Measurements from ENCODE around the gene TMEM17. TPM values are rescaled to one million over a fixed set of nuclear protein-coding genes. Genes with fewer than 3 reads are reported as not detected.
"Not testable (repeated sequence)": the region's sequence is repeated elsewhere in the genome, so short reads cannot be mapped to it uniquely, and the experiment has no call there.

TMEM17 gene
- total and polyA plus RNA-seq, 10 donors, result 0.22 to 2.6 (median 0.69) TPM; not detected in 1

DNA sequence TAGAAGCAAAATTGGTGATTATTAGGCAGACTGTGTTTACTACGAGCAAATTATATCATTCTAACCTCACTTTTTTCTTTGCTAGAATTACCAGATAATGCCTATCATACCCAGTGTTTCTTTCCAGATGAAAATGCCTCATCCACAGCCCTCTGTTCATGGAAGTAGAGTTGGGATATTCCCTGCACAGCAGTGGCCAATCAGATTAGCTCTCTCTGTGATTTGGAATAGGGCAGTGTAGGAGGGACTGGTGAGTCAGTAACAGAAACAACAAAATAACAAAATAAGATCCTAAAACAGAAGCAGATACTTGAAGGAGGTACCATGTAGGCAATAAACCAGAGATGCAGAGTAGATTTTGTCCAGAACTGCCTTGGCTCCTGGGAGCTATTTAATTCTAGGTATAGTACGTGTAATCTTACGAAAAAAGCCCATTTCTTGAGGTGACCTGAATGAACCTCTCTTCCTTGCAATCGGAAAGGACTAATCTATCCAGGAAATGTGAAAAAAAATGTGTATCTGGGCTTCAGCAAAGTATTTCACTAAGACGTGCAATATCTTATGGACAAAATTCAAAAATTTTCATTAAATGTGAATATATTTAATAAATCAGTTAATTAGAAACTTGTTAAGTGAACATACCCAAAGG is 18.4 kb upstream of the TMEM17 start:
- H3K9me3 ChIP-seq, result peaks cover 0 to 13% (median 0%) of the 10 kb centered on the region in 8 donors
- H3K4me1 ChIP-seq, result no peaks in the 10 kb centered on the region
- H3K27ac ChIP-seq, result no peak overlapping the region
- H3K36me3 ChIP-seq, result no peaks in the 10 kb centered on the region
- no peak overlapping the region for H3K4me3 ChIP-seq
- intact Hi-C loops (cut with DNase I; ENCODE audit: low total_unique reads), result no loop called here
- WGBS, 5 donors, result 72 to 85% (median 79%) methylated on average over 5 of the region's 5 CpGs
- TF ChIP-seq, protein P1, sequence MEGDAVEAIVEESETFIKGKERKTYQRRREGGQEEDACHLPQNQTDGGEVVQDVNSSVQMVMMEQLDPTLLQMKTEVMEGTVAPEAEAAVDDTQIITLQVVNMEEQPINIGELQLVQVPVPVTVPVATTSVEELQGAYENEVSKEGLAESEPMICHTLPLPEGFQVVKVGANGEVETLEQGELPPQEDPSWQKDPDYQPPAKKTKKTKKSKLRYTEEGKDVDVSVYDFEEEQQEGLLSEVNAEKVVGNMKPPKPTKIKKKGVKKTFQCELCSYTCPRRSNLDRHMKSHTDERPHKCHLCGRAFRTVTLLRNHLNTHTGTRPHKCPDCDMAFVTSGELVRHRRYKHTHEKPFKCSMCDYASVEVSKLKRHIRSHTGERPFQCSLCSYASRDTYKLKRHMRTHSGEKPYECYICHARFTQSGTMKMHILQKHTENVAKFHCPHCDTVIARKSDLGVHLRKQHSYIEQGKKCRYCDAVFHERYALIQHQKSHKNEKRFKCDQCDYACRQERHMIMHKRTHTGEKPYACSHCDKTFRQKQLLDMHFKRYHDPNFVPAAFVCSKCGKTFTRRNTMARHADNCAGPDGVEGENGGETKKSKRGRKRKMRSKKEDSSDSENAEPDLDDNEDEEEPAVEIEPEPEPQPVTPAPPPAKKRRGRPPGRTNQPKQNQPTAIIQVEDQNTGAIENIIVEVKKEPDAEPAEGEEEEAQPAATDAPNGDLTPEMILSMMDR (IDR thresholded peaks at IDR 0.05 in 8 of 11, conservative IDR thresholded peaks at IDR 0.05 in 3 of 11), result no peak
- TF ChIP-seq POLR2AphosphoS5 (IDR thresholded peaks at IDR 0.05) (no peak), POLR2A (IDR thresholded peaks at IDR 0.05) (no peak)
- no peaks in the 10 kb centered on the region for H3K27me3 ChIP-seq (replicated peaks in 1 of 7)
- no peak for DNase-seq

DNA sequence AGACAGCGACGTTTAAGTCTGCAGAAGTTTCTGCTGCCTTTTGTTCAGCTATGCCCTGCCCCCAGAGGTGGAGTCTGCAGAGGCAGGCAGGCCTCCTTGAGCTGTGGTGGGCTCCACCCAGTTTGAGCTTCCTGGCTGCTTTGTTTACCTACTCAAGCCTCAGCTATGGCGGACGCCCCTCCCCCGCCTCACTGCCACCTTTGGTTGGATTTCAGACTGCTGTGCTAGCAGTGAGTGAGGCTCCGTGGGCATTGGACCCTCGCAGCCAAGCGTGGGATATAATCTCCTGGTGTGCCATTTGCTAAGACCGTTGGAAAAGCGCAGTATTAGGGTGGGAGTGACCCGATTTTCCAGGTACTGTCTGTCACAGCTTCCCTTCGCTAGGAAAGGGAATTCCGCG is 15.1 kb upstream of the TMEM17 start:
- H3K36me3 ChIP-seq; H3K4me3 ChIP-seq; DNase-seq; H3K27me3 ChIP-seq (replicated peaks in 1 of 7); H3K27ac ChIP-seq; intact Hi-C loops (cut with DNase I; ENCODE audit: low total_unique reads); H3K4me1 ChIP-seq: not testable (repeated sequence)
- H3K9me3 ChIP-seq, result peaks cover 0 to 23% (median 0%) of the 10 kb centered on the region in 8 donors
- 87 to 95% (median 92%) methylated on average over 11 to 14 of the region's 14 CpGs for WGBS, 5 donors

DNA sequence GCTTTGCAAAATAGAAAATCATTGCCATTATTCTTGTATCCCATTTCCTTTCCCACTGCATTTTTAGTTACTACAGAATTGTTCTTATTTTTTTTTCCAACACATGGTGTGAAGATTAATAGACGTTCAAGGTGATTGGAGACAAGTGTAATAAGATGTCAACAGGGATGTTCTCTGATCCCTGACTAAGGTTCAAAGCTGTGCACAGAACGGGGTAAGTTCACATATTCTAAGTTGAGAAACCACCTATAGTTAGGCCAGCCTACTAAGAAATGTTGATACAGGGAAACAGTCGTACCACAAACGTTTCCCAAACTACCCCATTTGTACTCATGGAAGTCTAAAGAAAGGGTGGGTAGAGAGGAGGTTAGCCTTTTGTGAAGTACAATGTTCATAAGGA is 6.4 kb upstream of the TMEM17 start:
- intact Hi-C loops (cut with DNase I; ENCODE audit: low total_unique reads), result no loop called here
- Histone ChIP-seq H3K4me1 (no peaks in the 10 kb centered on the region), H3K4me3 (no peak overlapping the region), H3K27me3 (replicated peaks in 1 of 7) (no peaks in the 10 kb centered on the region), H3K9me3 (peaks cover 0 to 8% (median 0%) of the 10 kb centered on the region in 8 donors), H3K36me3 (no peaks in the 10 kb centered on the region), H3K27ac (no peak overlapping the region)
- DNase-seq, result no peak
- WGBS, 5 donors, result 49 to 83% (median 69%) methylated on average over 4 of the region's 4 CpGs
- TF ChIP-seq POLR2A (IDR thresholded peaks at IDR 0.05) (no peak), POLR2AphosphoS5 (IDR thresholded peaks at IDR 0.05) (no peak)
- TF ChIP-seq, protein P1 (IDR thresholded peaks at IDR 0.05 in 8 of 11, conservative IDR thresholded peaks at IDR 0.05 in 3 of 11), result no peak

- DNase-seq, result no peak
- Histone ChIP-seq H3K27me3 (replicated peaks in 1 of 7) (no peaks in the 10 kb centered on the region), H3K4me3 (no peak overlapping the region), H3K36me3 (no peaks in the 10 kb centered on the region), H3K27ac (no peak overlapping the region), H3K9me3 (peaks cover 0 to 4% (median 0%) of the 10 kb centered on the region in 8 donors), H3K4me1 (peaks cover under 1 to 4% (median 2%) of the 10 kb centered on the region in 6 donors)
- 55 to 85% (median 68%) methylated on average over 6 of the region's 6 CpGs for WGBS, 5 donors
- intact Hi-C loops (cut with DNase I; ENCODE audit: low total_unique reads), result no loop called here
- TF ChIP-seq POLR2AphosphoS5 (IDR thresholded peaks at IDR 0.05) (no peak), POLR2A (IDR thresholded peaks at IDR 0.05) (no peak)
- TF ChIP-seq, protein P1 (IDR thresholded peaks at IDR 0.05 in 8 of 11, conservative IDR thresholded peaks at IDR 0.05 in 3 of 11), result no peak
Observed at GRCh38 chr2:62511636-62512035, 5.6 kb upstream of the TMEM17 start.

Measured in spleen (tissue), 11 donors.